GM23338 (cell line): ENCODE measurements around the gene C5AR1. TPM values are rescaled to one million over a fixed set of nuclear protein-coding genes. Genes with fewer than 3 reads are reported as not detected.
A peak's percentile ranks its signal among the peaks of the same experiment; 100 is the strongest.

Source experiments
- ATAC-seq: fragments of 200-7000 bp; cut with Tn5 transposase; 3 replicates; pipeline ENCODE4 v1.9.1; 2020
- DNase-seq: peaks from one replicate; pipeline ENCODE4 v3.0.0-alpha.2; 2015; ENCODE audit warnings: low spot score
- H2AFZ ChIP-seq: fragments of 200-600 bp; sonication (generic); 2 replicates; pipeline ENCODE4 v1.8.0; 2016; ENCODE audit warnings: antibody characterized with exemption, mild to moderate bottlenecking, moderate library complexity
- H3F3A ChIP-seq: fragments of 200-600 bp; sonication (generic); replicated peaks from 2 replicates; pipeline ENCODE4 v1.8.0; 2017; ENCODE audit warnings: antibody characterized with exemption, mixed run types, low read depth
- H3K27ac ChIP-seq: fragments of 200-600 bp; sonication (generic); 2 replicates; pipeline ENCODE4 v1.6.1; 2016; ENCODE audit warnings: low read depth
- H3K27me3 ChIP-seq: fragments of 200-600 bp; sonication (generic); 2 replicates; pipeline ENCODE4 v1.8.0; 2016; ENCODE audit warnings: mild to moderate bottlenecking, mixed run types, moderate library complexity; ENCODE audit not compliant: insufficient read depth
- H3K36me3 ChIP-seq: fragments of 200-600 bp; sonication (generic); 2 replicates; pipeline ENCODE4 v1.8.0; 2016; ENCODE audit warnings: mild to moderate bottlenecking; ENCODE audit not compliant: insufficient read depth
- H3K4me1 ChIP-seq: fragments of 200-600 bp; sonication (generic); 2 replicates; pipeline ENCODE4 v1.8.0; 2016; ENCODE audit warnings: mild to moderate bottlenecking, moderate library complexity; ENCODE audit not compliant: insufficient read depth
- H3K4me2 ChIP-seq: fragments of 200-600 bp; sonication (generic); 2 replicates; pipeline ENCODE4 v1.7.1; 2017; ENCODE audit warnings: mixed run types
- H3K4me3 ChIP-seq: fragments of 200-600 bp; sonication (generic); 2 replicates; pipeline ENCODE4 v1.6.1; 2016; ENCODE audit warnings: mixed run types
- H3K79me2 ChIP-seq: fragments of 200-600 bp; sonication (generic); replicated peaks from 2 replicates; pipeline ENCODE4 v1.8.0; 2017; ENCODE audit warnings: mild to moderate bottlenecking; ENCODE audit not compliant: insufficient read depth
- H3K9me2 ChIP-seq: fragments of 200-600 bp; sonication (generic); 2 replicates; pipeline ENCODE4 v1.8.0; 2017; ENCODE audit not compliant: insufficient read depth
- H4K20me1 ChIP-seq: fragments of 200-600 bp; sonication (generic); replicated peaks from 2 replicates; pipeline ENCODE4 v1.8.0; 2017; ENCODE audit warnings: mild to moderate bottlenecking; ENCODE audit not compliant: insufficient read depth
- H3K27ac Mint-ChIP-seq: 2 replicates; pipeline ENCODE4 v1.8.0; 2020; ENCODE audit warnings: inconsistent platforms, mild to moderate bottlenecking, moderate library complexity, mixed read lengths
- H3K27me3 Mint-ChIP-seq: 3 replicates; pipeline ENCODE4 v1.8.0; 2022; ENCODE audit warnings: low read depth, mild to moderate bottlenecking, moderate library complexity, mixed read lengths, inconsistent platforms; ENCODE audit not compliant: insufficient read depth, poor library complexity
- H3K36me3 Mint-ChIP-seq: 3 replicates; pipeline ENCODE4 v1.8.0; 2021; ENCODE audit warnings: low read depth, mild to moderate bottlenecking, inconsistent platforms, moderate library complexity, mixed read lengths
- H3K4me1 Mint-ChIP-seq: 3 replicates; pipeline ENCODE4 v1.8.0; 2020; ENCODE audit warnings: mild to moderate bottlenecking, inconsistent platforms, mixed read lengths
- H3K4me3 Mint-ChIP-seq: 3 replicates; pipeline ENCODE4 v1.8.0; 2021; ENCODE audit warnings: moderate library complexity, mild to moderate bottlenecking, inconsistent platforms, mixed read lengths
- H3K9me3 Mint-ChIP-seq: 3 replicates; pipeline ENCODE4 v1.8.0; 2020; ENCODE audit warnings: moderate library complexity, mild to moderate bottlenecking, inconsistent platforms, mixed read lengths
- CREB1 ChIP-seq: fragments of 250-450 bp; sonication (Bioruptor Pico); IDR thresholded peaks from 2 replicates; pipeline ENCODE4 v1.5.0; 2020; ENCODE audit warnings: low read depth, mild to moderate bottlenecking, moderate library complexity
- CTCF ChIP-seq, 2 experiments: fragments of 200-600 bp in 1 of 2; sonication (generic) in 1 of 2; conservative IDR thresholded peaks; 2 replicates each; pipeline versions ENCODE4 v1.5.1 to v1.6.1; 2016 to 2017; ENCODE audit warnings: antibody characterized with exemption in 2 of 2, low read depth in 2 of 2, mild to moderate bottlenecking in 2 of 2, moderate library complexity in 1 of 2
- EZH2 ChIP-seq: fragments of 200-600 bp; sonication (generic); IDR thresholded peaks from one replicate; pipeline ENCODE4 v1.8.0; 2017; ENCODE audit warnings: antibody characterized with exemption, mild to moderate bottlenecking, low read depth; ENCODE audit not compliant: unreplicated experiment
- EZH2phosphoT487 ChIP-seq: fragments of 200-600 bp; sonication (generic); IDR thresholded peaks from one replicate; pipeline ENCODE4 v1.8.1; 2018; ENCODE audit warnings: antibody characterized with exemption; ENCODE audit not compliant: unreplicated experiment
- JUNB ChIP-seq: IDR thresholded peaks from one replicate; pipeline ENCODE4 v1.6.1; 2016; ENCODE audit warnings: antibody characterized with exemption; ENCODE audit not compliant: unreplicated experiment
- NANOG ChIP-seq: IDR thresholded peaks from 2 replicates; pipeline ENCODE4 v1.6.1; 2016; ENCODE audit warnings: antibody characterized with exemption, borderline replicate concordance
- POLR2AphosphoS5 ChIP-seq: IDR thresholded peaks from 2 replicates; pipeline ENCODE4 v1.6.1; 2016; ENCODE audit warnings: antibody characterized with exemption, low read depth
- ZNF114 ChIP-seq: fragments of 250-450 bp; sonication (Bioruptor Pico); IDR thresholded peaks from 2 replicates; pipeline ENCODE4 v1.5.0; 2020; ENCODE audit warnings: mild to moderate bottlenecking, moderate library complexity
- ZNF331 ChIP-seq: fragments of 250-450 bp; sonication (Bioruptor Pico); IDR thresholded peaks from 2 replicates; pipeline ENCODE4 v1.5.0; 2020; ENCODE audit warnings: low read depth, mild to moderate bottlenecking, moderate library complexity
- polyA plus RNA-seq: library from polyadenylated mRNA; unstranded; fragments of >200 nt; fragmentation: Nextera tagmentation; extraction: Ambion mirVana; gene quantifications from 2 replicates; pipeline ENCODE4 v1.2.1, GENCODE V29; 2016
- total RNA-seq: library from RNA; depleted of rRNA; stranded (reverse); fragments of >200 nt; shearing (Covaris generic); gene quantifications from 2 replicates; pipeline ENCODE4 v1.2.3, GENCODE V29; 2014
- TF ChIP-seq, protein P1 (sequence below): IDR thresholded peaks from 2 replicates; pipeline ENCODE4 v1.6.1; 2016; ENCODE audit warnings: antibody characterized with exemption
- TF ChIP-seq, protein P2 (sequence below): IDR thresholded peaks from one replicate; pipeline ENCODE4 v1.6.1; 2018; ENCODE audit warnings: antibody characterized with exemption; ENCODE audit not compliant: unreplicated experiment

Gene C5AR1
- total and polyA plus RNA-seq, 2 experiments from 2014 or later, result 0.08 TPM; not detected in 1

DNA sequence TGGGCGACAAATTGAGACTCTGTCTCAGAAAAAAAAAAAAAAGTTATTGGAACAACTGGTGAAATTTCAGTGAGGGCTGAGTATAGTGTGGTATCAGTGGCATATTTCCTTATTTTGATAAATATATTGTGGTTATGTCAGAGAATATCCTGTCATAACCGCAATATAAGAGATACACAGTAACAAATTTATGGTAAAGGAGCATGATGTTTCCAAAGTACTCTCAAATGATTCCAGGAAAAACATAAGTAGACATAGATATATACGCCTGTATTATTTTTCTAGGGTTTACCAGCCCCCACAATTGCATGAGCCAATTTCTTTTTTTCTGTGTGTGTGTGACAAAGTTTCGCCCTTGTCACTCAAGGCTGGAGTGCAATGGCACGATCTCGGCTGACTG, 5.7 kb upstream of the C5AR1 start (continued):
- no peak for TF ChIP-seq ZNF114 (CRISPR knock-in tag)
- no peak for TF ChIP-seq CREB1 (CRISPR knock-in tag)
- TF ChIP-seq, protein P1, sequence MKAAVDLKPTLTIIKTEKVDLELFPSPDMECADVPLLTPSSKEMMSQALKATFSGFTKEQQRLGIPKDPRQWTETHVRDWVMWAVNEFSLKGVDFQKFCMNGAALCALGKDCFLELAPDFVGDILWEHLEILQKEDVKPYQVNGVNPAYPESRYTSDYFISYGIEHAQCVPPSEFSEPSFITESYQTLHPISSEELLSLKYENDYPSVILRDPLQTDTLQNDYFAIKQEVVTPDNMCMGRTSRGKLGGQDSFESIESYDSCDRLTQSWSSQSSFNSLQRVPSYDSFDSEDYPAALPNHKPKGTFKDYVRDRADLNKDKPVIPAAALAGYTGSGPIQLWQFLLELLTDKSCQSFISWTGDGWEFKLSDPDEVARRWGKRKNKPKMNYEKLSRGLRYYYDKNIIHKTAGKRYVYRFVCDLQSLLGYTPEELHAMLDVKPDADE, result no peak
- TF ChIP-seq POLR2AphosphoS5, result no peak
- TF ChIP-seq NANOG, result no peak
- no peak for TF ChIP-seq ZNF331 (CRISPR knock-in tag)
- no peak for TF ChIP-seq EZH2phosphoT487

GRCh38 chr19:47305309-47305751, 4.3 kb upstream of the C5AR1 start:
- Histone ChIP-seq H3K27me3 (no peaks in the 10 kb centered on the region), H4K20me1 (no peaks in the 10 kb centered on the region), H3K4me1 (no peaks in the 10 kb centered on the region), H3K79me2 (no peaks in the 10 kb centered on the region), H2AFZ (no peak overlapping the region), H3K36me3 (no peaks in the 10 kb centered on the region), H3K4me2 (peak overlapping the region; percentile 35; the same call in 1 of the 2 replicates), H3K4me3 (no peak overlapping the region), H3K27ac (no peak overlapping the region), H3K9me2 (no peaks in the 10 kb centered on the region), H3F3A (no peaks in the 10 kb centered on the region)
- Mint-ChIP-seq H3K9me3 (peaks cover 3% of the 10 kb centered on the region; the same call in 2 of the 3 replicates), H3K27me3 (peaks cover 5% of the 10 kb centered on the region), H3K4me1 (peaks cover 3% of the 10 kb centered on the region), H3K36me3 (no peaks in the 10 kb centered on the region), H3K4me3 (peak overlapping the region; percentile 37; the same call in 2 of the 3 replicates), H3K27ac (no peak overlapping the region)
- DNase-seq (peak; percentile 91), ATAC-seq (peak; percentile 88)
- TF ChIP-seq CTCF (conservative IDR thresholded peaks at IDR 0.05; ENCODE audit: low read depth in 2 of 2), result peak; percentile 93 to 99
- no peak for TF ChIP-seq ZNF331 (CRISPR knock-in tag)

- peaks cover 5% of the 10 kb centered on the region for H3K27me3 Mint-ChIP-seq
- H3K36me3 Mint-ChIP-seq, result no peaks in the 10 kb centered on the region
- H3K27ac Mint-ChIP-seq, result no peak overlapping the region
- Histone ChIP-seq H3K27me3 (no peaks in the 10 kb centered on the region), H3F3A (no peaks in the 10 kb centered on the region), H3K36me3 (no peaks in the 10 kb centered on the region), H3K4me1 (no peaks in the 10 kb centered on the region), H3K27ac (no peak overlapping the region), H3K79me2 (no peaks in the 10 kb centered on the region), H3K9me2 (no peaks in the 10 kb centered on the region), H4K20me1 (no peaks in the 10 kb centered on the region), H2AFZ (no peak overlapping the region), H3K4me2 (no peak overlapping the region), H3K4me3 (no peak overlapping the region)
- DNase-seq, result no peak
- TF ChIP-seq ZNF331 (CRISPR knock-in tag) (no peak), NANOG (no peak), EZH2phosphoT487 (no peak), JUNB (no peak), CREB1 (CRISPR knock-in tag) (no peak), POLR2AphosphoS5 (no peak), CTCF (conservative IDR thresholded peaks at IDR 0.05; ENCODE audit: low read depth in 2 of 2) (no peak), EZH2 (no peak)
- TF ChIP-seq, protein P2, sequence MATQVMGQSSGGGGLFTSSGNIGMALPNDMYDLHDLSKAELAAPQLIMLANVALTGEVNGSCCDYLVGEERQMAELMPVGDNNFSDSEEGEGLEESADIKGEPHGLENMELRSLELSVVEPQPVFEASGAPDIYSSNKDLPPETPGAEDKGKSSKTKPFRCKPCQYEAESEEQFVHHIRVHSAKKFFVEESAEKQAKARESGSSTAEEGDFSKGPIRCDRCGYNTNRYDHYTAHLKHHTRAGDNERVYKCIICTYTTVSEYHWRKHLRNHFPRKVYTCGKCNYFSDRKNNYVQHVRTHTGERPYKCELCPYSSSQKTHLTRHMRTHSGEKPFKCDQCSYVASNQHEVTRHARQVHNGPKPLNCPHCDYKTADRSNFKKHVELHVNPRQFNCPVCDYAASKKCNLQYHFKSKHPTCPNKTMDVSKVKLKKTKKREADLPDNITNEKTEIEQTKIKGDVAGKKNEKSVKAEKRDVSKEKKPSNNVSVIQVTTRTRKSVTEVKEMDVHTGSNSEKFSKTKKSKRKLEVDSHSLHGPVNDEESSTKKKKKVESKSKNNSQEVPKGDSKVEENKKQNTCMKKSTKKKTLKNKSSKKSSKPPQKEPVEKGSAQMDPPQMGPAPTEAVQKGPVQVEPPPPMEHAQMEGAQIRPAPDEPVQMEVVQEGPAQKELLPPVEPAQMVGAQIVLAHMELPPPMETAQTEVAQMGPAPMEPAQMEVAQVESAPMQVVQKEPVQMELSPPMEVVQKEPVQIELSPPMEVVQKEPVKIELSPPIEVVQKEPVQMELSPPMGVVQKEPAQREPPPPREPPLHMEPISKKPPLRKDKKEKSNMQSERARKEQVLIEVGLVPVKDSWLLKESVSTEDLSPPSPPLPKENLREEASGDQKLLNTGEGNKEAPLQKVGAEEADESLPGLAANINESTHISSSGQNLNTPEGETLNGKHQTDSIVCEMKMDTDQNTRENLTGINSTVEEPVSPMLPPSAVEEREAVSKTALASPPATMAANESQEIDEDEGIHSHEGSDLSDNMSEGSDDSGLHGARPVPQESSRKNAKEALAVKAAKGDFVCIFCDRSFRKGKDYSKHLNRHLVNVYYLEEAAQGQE, result no peak
- TF ChIP-seq, protein P1, result no peak
- peaks cover 2% of the 10 kb centered on the region; the same call in 2 of the 3 replicates for H3K4me1 Mint-ChIP-seq
- no peak overlapping the region for H3K4me3 Mint-ChIP-seq
- H3K9me3 Mint-ChIP-seq, result peaks cover 3% of the 10 kb centered on the region; the same call in 2 of the 3 replicates
- no peak for ATAC-seq
These were observed 3.4 kb upstream of the C5AR1 start for GRCh38 chr19:47306303-47306702.
